ENCODE measurements around the gene HIPK2.

- TF ChIP-seq POLR2A (IDR thresholded peaks at IDR 0.05; ENCODE audit: low read depth, low read length) (no peak), POLR2AphosphoS5 (IDR thresholded peaks at IDR 0.05; ENCODE audit: low read depth, low read length) (no peak)
Measured at GRCh38 chr7:139753081-139753692, 24.6 kb downstream of the HIPK2 start.
